ENCODE results near the gene TPSG1. TPM values are rescaled to one million over a fixed set of nuclear protein-coding genes. Genes with fewer than 3 reads are reported as not detected.

TPSG1 gene
- total RNA-seq, 1 donor from 2014 or later, result not detected

GRCh38 chr16:1204933-1205332, 20.1 kb downstream of the TPSG1 start:
- Histone ChIP-seq H3K9ac (ENCODE audit: low read length) (no peak overlapping the region), H3K4me1 (ENCODE audit: insufficient read depth, low read length) (no peaks in the 10 kb centered on the region), H3K9me3 (ENCODE audit: insufficient read depth, low read depth, low read length) (no peaks in the 10 kb centered on the region), H3K27me3 (ENCODE audit: insufficient read depth, low read length) (no peaks in the 10 kb centered on the region), H3K27ac (ENCODE audit: low read depth, low read length) (no peak overlapping the region), H4K20me1 (ENCODE audit: insufficient read depth, low read length) (no peaks in the 10 kb centered on the region), H3K4me2 (ENCODE audit: low read length) (no peak overlapping the region), H3K36me3 (ENCODE audit: insufficient read depth, low read length) (no peaks in the 10 kb centered on the region), H3K4me3 (ENCODE audit: insufficient read depth, low read depth, low read length) (no peak overlapping the region), H2AFZ (ENCODE audit: low read depth, low read length) (no peak overlapping the region), H3K79me2 (ENCODE audit: insufficient read depth, low read length) (no peaks in the 10 kb centered on the region)
- Mint-ChIP-seq H3K4me3 (ENCODE audit: unreplicated experiment) (no peak overlapping the region), H3K27me3 (ENCODE audit: low read depth, unreplicated experiment) (peaks cover 5% of the 10 kb centered on the region), H3K9me3 (ENCODE audit: unreplicated experiment) (no peaks in the 10 kb centered on the region), H3K27ac (ENCODE audit: unreplicated experiment) (no peak overlapping the region), H3K36me3 (ENCODE audit: low read depth, unreplicated experiment) (peaks cover 14% of the 10 kb centered on the region), H3K4me1 (ENCODE audit: low read depth, unreplicated experiment) (no peaks in the 10 kb centered on the region)
- FAIRE-seq (no peak), DNase-seq (ENCODE audit: low read depth) (no peak)
- TF ChIP-seq EZH2 (IDR thresholded peaks at IDR 0.05; ENCODE audit: insufficient read depth, low read length) (no peak), CTCF (IDR thresholded peaks at IDR 0.05; ENCODE audit: insufficient read depth, low read depth, low read length) (no peak)

- H3K4me1 ChIP-seq (ENCODE audit: insufficient read depth, low read length), result no peaks in the 10 kb centered on the region
- Mint-ChIP-seq H3K27me3 (ENCODE audit: low read depth, unreplicated experiment) (peaks cover 5% of the 10 kb centered on the region), H3K36me3 (ENCODE audit: low read depth, unreplicated experiment) (peaks cover 9% of the 10 kb centered on the region), H3K4me1 (ENCODE audit: low read depth, unreplicated experiment) (no peaks in the 10 kb centered on the region), H3K4me3 (ENCODE audit: unreplicated experiment) (no peak overlapping the region), H3K9me3 (ENCODE audit: unreplicated experiment) (no peaks in the 10 kb centered on the region), H3K27ac (ENCODE audit: unreplicated experiment) (no peak overlapping the region)
- H3K79me2 ChIP-seq (ENCODE audit: insufficient read depth, low read length), result no peaks in the 10 kb centered on the region
- H4K20me1 ChIP-seq (ENCODE audit: insufficient read depth, low read length), result peaks cover 8% of the 10 kb centered on the region
- H3K9me3 ChIP-seq (ENCODE audit: insufficient read depth, low read depth, low read length), result no peaks in the 10 kb centered on the region
- H3K4me2 ChIP-seq (ENCODE audit: low read length), result no peak overlapping the region
- no peak for DNase-seq (ENCODE audit: low read depth)
- no peak overlapping the region for H2AFZ ChIP-seq (ENCODE audit: low read depth, low read length)
- no peaks in the 10 kb centered on the region for H3K36me3 ChIP-seq (ENCODE audit: insufficient read depth, low read length)
- no peak overlapping the region for H3K4me3 ChIP-seq (ENCODE audit: insufficient read depth, low read depth, low read length)
- H3K27me3 ChIP-seq (ENCODE audit: insufficient read depth, low read length), result no peaks in the 10 kb centered on the region
- H3K27ac ChIP-seq (ENCODE audit: low read depth, low read length), result no peak overlapping the region
- FAIRE-seq, result no peak
- TF ChIP-seq EZH2 (IDR thresholded peaks at IDR 0.05; ENCODE audit: insufficient read depth, low read length) (no peak), CTCF (IDR thresholded peaks at IDR 0.05; ENCODE audit: insufficient read depth, low read depth, low read length) (no peak)
- H3K9ac ChIP-seq (ENCODE audit: low read length), result no peak overlapping the region
Measured at GRCh38 chr16:1202274-1202673, 22.8 kb downstream of the TPSG1 start.

DNA sequence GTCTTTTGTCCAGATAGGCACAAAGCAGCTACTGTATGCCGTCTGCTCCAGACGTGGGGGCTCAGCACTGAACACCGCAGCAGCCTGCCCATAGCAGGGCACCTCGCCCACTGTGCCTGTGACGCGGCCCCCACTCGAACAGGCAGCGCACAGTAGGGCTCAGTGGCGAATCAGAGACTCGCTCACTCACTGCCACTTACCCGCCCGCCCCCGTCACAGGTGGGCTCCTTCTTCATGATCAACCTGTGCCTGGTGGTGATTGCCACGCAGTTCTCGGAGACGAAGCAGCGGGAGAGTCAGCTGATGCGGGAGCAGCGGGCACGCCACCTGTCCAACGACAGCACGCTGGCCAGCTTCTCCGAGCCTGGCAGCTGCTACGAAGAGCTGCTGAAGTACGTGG, 23.6 kb downstream of the TPSG1 start:
- H3K9ac ChIP-seq (ENCODE audit: low read length), result no peak overlapping the region
- H3K9me3 Mint-ChIP-seq (ENCODE audit: unreplicated experiment), result no peaks in the 10 kb centered on the region

More for the DNA sequence above, 23.6 kb downstream of the TPSG1 start:
- no peaks in the 10 kb centered on the region for H3K36me3 ChIP-seq (ENCODE audit: insufficient read depth, low read length)
- no peak for TF ChIP-seq CTCF (IDR thresholded peaks at IDR 0.05; ENCODE audit: insufficient read depth, low read depth, low read length)
- no peak for TF ChIP-seq EZH2 (IDR thresholded peaks at IDR 0.05; ENCODE audit: insufficient read depth, low read length)
- DNase-seq (ENCODE audit: low read depth) (no peak), FAIRE-seq (no peak)
- H3K36me3 Mint-ChIP-seq (ENCODE audit: low read depth, unreplicated experiment), result peaks cover 9% of the 10 kb centered on the region
- H3K27me3 Mint-ChIP-seq (ENCODE audit: low read depth, unreplicated experiment), result peaks cover 14% of the 10 kb centered on the region
- no peak overlapping the region for H3K27ac Mint-ChIP-seq (ENCODE audit: unreplicated experiment)
- no peaks in the 10 kb centered on the region for H3K27me3 ChIP-seq (ENCODE audit: insufficient read depth, low read length)
- no peaks in the 10 kb centered on the region for H3K9me3 ChIP-seq (ENCODE audit: insufficient read depth, low read depth, low read length)
- H3K4me3 ChIP-seq (ENCODE audit: insufficient read depth, low read depth, low read length), result no peak overlapping the region
- H3K79me2 ChIP-seq (ENCODE audit: insufficient read depth, low read length), result no peaks in the 10 kb centered on the region
- H3K27ac ChIP-seq (ENCODE audit: low read depth, low read length), result no peak overlapping the region
- peaks cover 15% of the 10 kb centered on the region for H4K20me1 ChIP-seq (ENCODE audit: insufficient read depth, low read length)
- H3K4me3 Mint-ChIP-seq (ENCODE audit: unreplicated experiment), result no peak overlapping the region
- H3K4me1 ChIP-seq (ENCODE audit: insufficient read depth, low read length), result no peaks in the 10 kb centered on the region
- H3K4me1 Mint-ChIP-seq (ENCODE audit: low read depth, unreplicated experiment), result no peaks in the 10 kb centered on the region
- no peak overlapping the region for H3K4me2 ChIP-seq (ENCODE audit: low read length)
- H2AFZ ChIP-seq (ENCODE audit: low read depth, low read length), result no peak overlapping the region

Data from astrocyte (in vitro differentiated cells and primary cell).